CD4-positive, alpha-beta T cell treated with Interleukin-4 for 1 hour (primary cell): ENCODE measurements around the gene QPCT.
A peak's percentile ranks its signal among the peaks of the same experiment; 100 is the strongest.
"Not testable (repeated sequence)": the region's sequence is repeated elsewhere in the genome, so short reads cannot be mapped to it uniquely, and the experiment has no call there.

Experiments used
- DNase-seq, 2 donors: peaks; one replicate each; pipeline ENCODE4 v3.0.0-alpha.2; 2020 to 2022

Gene QPCT

GRCh38 chr2:37344453-37345361 is at the start of gene QPCT:
QPCT (plus strand) TSS chr2:37344630; CDS start chr2:37344732, 102 bp downstream.
- peak; percentile 78 to 87 for DNase-seq

GRCh38 chr2:37294858-37295257 is 49.6 kb upstream of the QPCT start:
- DNase-seq, result not testable (repeated sequence)

GRCh38 chr2:37295469-37296073 is 48.9 kb upstream of the QPCT start:
- no peak for DNase-seq

- DNase-seq, result no peak
Observed at GRCh38 chr2:37297632-37298031, 46.8 kb upstream of the QPCT start.

- DNase-seq, result no peak
Observed at GRCh38 chr2:37300146-37300545, 44.3 kb upstream of the QPCT start.

- DNase-seq, result no peak
Observed at GRCh38 chr2:37300578-37300977, 43.9 kb upstream of the QPCT start.

- DNase-seq, result no peak
Observed at GRCh38 chr2:37301408-37301807, 43.0 kb upstream of the QPCT start.

GRCh38 chr2:37302701-37303252 is 41.7 kb upstream of the QPCT start:
- DNase-seq, result no peak

GRCh38 chr2:37306024-37306423 is 38.4 kb upstream of the QPCT start:
- DNase-seq, result no peak

- no peak for DNase-seq
Observed at GRCh38 chr2:37307500-37307899, 36.9 kb upstream of the QPCT start.

GRCh38 chr2:37315364-37315763 is 29.1 kb upstream of the QPCT start:
- no peak for DNase-seq

GRCh38 chr2:37316181-37316580 is 28.2 kb upstream of the QPCT start:
- DNase-seq, result no peak

- no peak for DNase-seq
Observed at GRCh38 chr2:37317746-37318145, 26.7 kb upstream of the QPCT start.

GRCh38 chr2:37318401-37318800 is 26.0 kb upstream of the QPCT start:
- DNase-seq, result no peak

GRCh38 chr2:37319754-37320609 is 24.4 kb upstream of the QPCT start:
- DNase-seq, result no peak

GRCh38 chr2:37321029-37321682 is 23.3 kb upstream of the QPCT start:
- no peak for DNase-seq

- no peak for DNase-seq
Observed at GRCh38 chr2:37322368-37322767, 22.1 kb upstream of the QPCT start.

- no peak for DNase-seq
Observed at GRCh38 chr2:37323176-37323780, 21.2 kb upstream of the QPCT start.

GRCh38 chr2:37323781-37324535 is 20.5 kb upstream of the QPCT start:
- peak; percentile 50 to 63 for DNase-seq

- DNase-seq, result peak; percentile 82 to 85
Observed at GRCh38 chr2:37324536-37324785, 20.0 kb upstream of the QPCT start.

GRCh38 chr2:37324786-37325624 is 19.4 kb upstream of the QPCT start, which contains the start of gene PRKD3:
PRKD3 (minus strand) TSS chr2:37324833; CDS start chr2:37316524, 8,309 bp downstream.
- DNase-seq, result peak; percentile 60 to 63
